HG03135 (cell line): ENCODE results near the gene TTC16.
"Not testable (repeated sequence)": the region's sequence is repeated elsewhere in the genome, so short reads cannot be mapped to it uniquely, and the experiment has no call there.

Experiments used
- ATAC-seq: cut with Tn5 transposase; IDR thresholded peaks from one replicate; pipeline ENCODE4 v1.9.1; 2021; ENCODE audit warnings: mild to moderate bottlenecking, moderate library complexity; ENCODE audit not compliant: unreplicated experiment

TTC16 gene

DNA sequence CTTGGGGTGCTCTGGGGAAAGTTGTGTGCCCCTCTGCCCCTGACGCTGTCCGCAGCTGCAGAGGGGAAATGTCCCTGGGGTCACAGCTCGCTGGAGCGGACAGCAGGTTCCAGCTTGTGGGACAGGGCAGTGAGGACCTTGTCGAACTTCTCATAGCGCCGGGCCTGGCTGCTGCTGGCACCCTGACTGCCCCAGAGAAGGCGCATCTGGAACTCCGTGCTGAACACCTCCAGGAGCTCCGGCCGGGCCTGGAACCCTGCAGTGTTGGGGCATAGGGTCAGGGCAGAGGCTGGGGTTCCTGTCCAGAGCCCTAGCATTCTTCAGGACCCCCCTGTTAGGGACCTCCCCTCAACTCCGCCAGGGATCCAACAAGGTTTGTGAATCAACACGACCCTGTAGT is 22.8 kb downstream of the TTC16 start:
- ATAC-seq = no peak

DNA sequence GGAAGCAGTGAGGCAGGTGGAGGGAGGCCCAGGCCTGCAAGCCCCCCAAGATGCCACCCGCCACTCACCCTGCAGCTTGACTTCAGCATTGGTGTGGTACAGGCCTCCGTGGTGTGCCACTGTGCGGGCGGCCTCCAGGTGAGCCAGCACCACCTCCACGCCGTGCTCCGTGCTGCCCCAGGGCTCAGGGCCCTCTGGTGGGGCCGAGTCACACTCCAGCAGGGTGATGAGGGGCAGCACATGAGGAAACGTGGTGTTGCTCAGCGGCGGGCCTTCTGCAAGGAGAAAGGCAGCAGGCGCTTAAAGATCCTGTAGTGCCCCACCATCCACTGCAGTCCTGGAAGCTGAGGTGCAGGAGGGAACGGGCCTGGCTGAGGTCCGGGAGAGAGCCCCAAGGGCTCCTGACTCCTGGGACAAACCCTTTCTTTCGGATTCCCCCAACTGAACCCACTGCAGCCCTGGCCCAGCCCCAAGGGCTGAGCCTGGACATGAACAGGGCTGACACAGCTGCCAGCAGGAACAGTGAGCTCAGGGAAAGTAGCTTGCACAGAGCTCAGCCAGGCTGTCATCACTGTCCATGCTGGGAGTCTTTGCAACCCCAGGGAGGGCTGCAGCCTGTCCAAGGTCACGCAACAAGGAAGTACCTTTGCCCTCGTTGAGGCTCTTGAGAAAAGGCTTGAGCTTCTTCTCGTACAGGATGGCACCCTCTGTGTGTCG is 23.9 kb downstream of the TTC16 start:
- ATAC-seq = no peak

DNA sequence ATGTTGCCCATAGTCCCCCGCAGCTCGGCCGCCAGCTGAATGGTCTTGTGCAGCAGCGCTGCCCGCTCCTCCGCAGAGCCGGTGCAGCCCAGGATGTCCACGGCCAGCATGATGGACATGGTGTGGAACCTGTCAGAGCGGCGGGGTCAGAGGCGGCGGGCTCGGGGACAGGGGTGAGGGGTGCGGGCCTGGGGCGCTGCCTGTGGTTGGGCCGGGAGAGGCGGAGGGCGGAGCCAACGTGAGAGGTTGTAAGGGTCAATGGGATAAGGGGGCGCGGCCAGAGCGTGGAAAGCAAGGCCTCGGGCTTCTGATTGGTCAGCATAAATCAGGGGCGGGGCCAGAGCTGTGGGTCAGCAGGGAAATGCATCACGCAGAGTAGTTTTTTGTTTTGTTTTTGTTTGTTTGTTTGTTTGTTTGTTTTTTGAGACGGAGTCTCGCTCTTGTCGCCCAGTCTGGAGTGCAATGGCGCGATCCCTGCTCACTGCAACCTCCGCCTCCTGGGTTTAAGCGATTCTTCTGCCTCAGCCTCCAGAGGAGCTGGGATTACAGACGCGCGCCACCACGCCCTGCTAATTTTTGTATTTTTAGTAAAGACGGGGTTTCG is 26.1 kb downstream of the TTC16 start:
- ATAC-seq = no peak

DNA sequence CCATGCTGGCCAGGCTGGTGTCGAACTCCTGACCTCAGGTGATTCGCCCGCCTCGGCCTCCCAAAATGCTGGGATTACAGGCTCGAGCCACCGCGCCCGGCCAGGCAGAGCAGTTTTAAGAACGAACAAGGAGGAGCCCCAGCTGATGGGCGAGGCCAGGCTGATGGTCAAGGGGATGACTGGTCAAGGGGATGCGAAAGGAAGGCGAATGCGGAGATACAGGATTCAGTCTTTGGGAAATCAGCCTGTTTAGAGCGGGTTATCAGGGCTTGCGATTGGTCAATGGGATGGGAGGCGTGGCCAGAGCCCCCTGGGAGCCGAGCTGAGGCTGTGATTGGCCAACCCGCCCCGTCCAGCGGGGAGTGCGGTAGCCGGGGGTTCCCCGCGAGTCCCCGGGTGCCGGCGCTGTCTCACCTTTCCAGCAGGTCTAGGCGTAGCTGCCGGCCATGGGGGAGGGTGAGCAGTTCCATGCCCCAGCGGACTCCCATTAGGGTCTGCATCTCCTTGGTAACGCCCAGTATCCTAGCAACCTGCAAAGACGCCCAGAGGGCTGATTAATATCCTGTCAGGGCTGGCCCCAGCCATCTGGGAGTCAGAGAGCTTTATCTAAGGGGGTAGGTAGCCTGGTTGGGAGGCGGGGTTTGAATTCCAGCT is 26.7 kb downstream of the TTC16 start:
- ATAC-seq = no peak

DNA sequence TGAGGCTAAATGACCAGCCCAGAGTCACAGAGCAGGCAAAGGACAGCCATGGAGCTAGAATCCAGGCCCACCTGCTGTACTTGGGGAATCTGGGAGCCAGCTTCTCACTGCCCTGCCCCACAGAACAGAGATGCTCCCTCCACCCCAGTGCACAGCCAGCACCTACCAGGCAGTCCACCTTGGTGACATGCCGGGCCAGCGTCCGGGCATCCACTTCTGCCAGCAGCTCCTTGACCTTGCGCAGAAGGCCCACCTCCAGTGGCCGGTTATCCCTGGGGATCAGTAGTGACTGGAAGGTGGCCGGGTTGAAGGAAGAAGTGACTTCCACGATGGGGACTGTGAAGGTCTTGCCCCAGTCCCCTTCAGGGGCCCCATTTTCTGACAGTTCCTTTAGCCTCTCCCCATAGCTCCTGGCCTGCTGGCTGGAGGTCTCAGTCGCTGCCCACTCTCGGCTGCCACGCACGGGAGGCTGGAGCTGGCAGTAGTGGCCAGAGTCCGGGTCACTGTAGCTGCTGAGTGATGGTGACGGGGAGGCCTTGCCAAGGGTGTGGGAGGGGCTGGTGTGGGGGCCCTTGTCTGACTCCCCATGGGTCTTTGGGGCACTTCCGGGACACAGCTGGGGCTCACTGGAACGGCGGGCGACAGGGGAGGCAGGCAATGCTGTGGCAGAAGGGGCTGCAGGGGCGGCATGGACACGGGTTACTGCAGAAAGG is 28.7 kb downstream of the TTC16 start:
- ATAC-seq = no peak

DNA sequence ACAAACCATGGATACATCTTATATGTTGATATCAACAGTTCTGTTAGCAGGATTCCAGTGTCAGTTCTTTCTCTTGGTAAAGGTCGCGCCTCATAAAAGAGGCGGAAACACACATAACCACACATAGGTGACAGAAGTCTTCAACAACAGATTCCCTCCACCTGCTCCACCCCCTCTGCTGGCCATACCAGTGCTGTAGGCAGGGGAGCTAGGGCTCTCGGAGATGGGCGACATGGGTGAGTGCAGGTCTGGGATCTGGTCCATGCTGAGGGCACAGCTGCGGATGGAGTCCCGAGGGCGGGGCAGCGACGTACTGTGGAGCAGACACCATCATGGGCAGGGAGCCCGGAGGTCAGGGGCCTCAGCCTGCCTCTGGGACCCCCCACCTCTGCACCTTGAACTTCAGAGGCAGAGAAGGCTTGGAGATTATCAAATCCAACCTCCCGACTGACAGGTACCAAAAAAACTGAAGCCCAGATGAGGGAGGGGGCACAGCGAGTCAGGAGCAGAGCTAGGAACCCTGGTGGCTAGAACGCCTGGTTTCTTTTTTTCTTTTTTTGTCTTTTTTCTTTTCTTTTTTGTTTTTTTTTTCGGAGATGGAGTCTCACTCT is 31.2 kb downstream of the TTC16 start:
- ATAC-seq = no peak

DNA sequence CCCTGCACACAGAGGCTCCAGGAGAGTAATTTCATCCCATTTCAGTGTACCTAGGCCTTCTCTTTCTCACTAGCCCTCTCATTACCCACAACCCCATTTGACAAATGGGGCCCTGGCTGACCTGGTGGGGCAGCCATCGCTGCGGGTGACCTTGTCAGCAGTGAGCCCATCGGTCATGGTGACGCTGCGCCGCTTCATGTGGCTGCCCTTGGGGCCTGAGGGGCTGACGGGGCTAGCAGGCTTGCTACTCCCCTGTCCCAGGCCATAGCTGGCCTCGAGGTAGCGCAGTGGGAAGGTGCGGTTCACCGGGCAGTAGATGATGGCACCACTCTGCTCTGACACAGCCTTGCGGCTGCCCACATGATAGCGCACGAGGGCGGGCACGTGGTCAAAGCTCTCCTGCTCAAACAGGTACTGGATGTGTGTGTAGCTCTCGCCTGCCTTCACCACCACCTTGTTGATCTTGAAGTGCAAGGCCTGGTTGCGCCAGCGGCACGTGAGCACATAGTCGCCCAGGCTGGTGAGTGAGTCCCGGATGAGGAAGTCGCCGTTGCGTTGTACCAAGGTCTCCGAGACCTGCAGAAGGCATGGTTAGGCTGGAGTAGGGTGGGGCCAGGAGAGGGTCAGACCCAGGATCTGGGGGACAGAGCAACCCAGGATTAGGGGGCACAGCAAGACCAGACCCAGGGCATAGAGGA is 33.4 kb downstream of the TTC16 start:
- ATAC-seq = no peak

DNA sequence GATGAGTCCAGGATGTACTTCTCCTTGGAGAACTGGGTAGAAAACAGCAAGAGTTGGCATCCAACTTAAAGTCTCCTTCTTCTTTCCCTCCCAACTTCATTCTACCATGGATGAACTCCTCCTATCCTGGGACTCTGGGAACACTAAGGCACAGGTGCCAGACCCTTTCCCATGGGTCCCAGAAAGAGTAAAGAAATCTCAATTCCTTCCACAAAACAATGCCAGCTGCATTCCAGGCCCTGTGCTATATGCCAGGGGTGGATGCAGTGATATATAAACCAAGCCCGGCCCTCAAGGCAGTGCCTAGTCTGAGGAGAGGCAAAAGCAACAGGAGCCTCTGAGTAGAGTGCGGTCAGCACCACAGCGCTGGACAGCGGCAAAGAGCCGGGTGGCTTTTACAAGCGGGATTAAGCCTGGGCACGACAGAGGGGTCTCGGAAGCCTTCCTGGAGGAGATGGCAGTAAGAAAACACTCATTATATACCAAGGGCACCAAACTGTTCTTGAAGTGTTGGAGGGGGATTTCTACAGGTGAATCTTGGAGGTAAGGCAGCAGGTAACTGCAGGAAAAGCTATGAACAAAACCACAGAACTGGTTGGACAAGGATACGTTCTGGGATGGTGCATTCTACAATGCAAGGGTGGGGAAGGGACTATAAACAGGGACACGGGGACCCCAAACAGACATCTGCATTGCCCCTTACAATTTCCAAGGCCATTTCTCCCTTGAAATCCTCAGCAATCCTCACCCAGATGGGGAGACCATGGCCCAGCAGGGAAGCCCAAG is 35.6 kb downstream of the TTC16 start:
- ATAC-seq = no peak

DNA sequence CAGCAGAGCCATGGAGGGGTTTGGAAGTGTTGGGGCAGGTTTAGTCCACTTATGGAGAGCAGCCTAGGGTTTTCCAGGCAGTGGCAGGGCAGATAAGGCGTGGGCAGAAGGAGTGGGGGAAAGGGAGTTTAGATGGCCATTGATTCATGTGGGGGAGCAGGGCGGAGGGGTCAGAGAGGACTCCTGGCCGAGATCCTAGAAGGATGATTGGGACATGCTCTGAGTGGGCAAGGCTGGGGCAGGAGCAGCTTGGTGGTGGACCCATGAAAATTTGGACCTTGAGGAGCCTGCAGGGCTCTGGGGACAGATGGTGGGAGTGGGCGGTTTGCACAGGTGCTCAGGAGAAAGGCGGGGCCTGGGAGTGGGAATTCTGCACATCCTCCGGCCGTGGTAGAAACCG is 37.3 kb downstream of the TTC16 start:
- no peak for ATAC-seq

DNA sequence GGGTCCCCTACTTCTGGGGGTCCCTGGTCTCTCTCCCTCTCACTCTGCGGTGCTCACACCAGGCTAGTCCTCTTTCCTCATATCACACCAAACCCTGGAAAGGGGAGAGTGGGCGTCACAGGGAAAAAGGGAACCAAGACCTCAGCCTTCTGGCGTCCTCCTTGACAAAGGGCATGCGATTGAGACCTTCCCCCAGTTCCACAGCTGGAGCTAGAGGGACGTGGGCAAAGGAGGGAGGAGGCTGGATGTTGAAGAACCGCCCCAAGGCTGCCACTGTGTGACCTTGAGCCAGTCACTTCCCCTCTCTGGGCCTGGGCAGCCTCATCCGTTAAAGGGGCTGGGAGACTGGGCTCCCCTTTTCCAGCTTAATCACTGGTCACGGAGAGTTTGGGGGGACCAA is 37.7 kb downstream of the TTC16 start:
- no peak for ATAC-seq

DNA sequence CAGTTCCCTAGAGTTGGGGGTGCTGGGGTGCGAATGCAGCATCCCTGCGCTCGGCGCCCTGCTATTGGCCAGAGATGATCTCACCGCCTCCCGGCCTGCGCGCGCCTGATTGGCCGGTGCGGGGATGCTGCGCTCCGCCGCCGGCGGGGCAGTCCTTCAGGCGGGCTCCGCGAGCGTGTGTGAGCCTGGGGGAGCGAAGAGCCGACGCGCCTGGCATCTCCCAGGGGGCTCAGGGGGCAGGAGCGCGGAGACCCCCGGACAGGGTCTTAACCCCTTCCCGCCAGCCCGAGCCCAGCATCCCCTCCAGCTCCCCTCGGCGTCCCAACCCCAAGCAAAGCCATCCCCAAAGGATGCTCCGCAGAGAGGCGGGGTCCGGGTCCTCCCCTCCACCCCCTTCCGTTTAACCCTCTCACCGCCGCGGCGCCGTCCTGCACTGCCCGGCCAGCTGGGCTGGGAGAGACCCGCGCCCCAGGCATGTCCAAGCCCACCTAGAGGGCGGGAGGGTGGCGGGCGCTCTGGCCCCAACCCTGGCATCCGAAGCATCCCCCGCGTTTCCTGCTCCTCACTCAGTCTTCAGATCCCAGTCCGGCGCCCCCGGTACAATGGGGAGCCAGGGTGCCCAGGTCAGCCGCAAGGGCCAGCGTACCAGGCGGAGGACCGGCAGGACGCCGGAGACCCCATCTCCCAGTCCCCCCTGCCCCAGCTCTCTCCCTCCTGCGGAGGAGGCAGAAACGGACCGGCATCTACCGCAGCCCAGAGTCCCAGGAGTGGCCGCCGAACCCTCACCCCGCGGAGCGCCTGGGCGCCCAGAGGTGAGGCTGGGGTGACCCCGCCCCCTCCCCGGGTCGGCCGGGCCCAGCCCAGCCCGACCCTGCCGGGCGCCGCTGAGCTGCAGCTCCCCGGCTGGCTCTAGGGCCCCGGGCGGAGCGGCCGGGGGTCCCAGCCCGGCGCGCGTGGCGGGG is 38.5 kb downstream of the TTC16 start:
- no peak for ATAC-seq

DNA sequence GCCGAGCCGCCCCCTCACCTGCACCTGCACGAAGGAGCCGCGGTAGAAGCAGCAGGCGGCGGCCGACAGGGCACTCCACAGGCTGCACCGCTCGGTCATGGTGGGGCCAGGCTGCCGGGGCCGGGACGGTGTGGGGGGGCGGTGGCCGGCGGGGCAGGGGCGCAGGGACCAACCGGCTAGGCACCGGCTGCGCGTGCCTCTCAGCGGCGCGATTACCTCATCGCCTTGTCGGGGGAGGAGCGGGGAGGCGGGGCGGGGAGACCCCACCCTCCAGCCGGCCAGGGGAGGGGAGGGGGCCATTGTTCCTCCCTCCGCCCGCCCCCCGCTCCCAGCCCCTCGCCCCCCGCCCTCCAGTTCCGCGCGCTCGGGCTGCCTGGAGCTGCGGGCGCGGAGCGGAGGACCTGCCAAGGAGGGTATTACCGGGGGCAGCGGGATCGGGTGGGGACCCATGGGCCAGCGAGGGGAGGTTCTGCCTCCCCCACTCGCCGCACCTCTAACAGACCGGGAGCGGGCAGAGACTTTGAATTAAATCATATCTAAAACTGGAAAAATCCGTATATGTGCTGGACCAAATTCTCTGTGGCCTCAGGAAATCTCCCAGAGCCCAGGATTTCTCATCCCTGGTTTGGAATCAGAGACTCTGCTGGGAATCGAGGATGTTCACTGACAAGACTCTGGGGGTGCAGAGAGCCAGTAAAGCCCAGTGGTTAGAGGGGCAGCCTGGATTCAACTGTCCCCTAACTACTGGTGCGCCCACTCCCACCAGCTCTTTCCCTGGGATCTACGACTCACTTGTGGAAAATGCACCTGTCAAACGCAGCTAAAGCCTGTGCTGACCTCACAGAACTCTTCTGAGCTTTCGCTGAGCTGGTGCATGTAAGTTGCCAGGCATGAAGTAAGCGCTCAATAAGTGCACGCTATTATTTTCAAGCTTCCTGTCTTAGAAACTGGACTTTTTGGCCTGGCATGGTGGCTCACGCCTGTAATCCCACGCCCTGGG is 39.5 kb downstream of the TTC16 start:
- no peak for ATAC-seq

DNA sequence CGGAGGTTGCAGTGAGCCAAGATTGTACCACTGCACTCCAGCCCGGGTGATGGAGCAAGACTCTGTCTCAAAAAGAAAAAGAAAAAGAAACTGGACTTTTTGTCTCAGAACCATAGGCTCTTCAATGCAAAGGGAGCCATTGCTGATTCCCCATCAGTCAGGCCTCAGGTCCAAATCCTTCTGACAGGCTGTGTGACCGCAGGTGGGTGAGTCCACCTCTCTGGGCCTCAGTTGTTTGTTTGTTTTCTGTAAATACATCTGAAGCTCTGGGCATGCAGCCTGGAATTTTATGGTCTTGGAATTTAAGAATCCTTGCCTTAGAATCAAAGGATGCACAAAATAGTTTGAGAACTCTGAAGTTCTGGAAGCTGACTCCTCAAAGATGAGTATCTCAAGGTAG is 40.4 kb downstream of the TTC16 start:
- no peak for ATAC-seq

DNA sequence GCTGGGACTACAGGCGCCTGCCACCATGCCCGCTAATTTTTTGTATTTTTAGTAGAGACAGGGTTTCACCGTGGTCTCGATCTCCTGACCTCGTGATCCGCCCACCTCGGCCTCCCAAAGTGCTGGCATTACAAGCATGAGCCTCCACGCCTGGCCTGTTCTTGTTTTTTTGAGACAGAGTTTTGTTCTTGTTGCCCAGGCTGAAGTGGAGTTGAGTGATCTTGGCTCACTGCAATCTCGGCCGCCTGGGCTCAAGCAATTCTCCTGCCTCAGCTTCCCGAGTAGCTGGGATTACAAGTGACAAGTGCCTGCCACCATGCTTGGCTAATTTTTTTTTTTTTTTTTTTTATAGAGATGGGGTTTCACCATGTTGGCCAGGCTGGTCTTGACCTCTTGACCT is 40.9 kb downstream of the TTC16 start:
- not testable (repeated sequence) for ATAC-seq

DNA sequence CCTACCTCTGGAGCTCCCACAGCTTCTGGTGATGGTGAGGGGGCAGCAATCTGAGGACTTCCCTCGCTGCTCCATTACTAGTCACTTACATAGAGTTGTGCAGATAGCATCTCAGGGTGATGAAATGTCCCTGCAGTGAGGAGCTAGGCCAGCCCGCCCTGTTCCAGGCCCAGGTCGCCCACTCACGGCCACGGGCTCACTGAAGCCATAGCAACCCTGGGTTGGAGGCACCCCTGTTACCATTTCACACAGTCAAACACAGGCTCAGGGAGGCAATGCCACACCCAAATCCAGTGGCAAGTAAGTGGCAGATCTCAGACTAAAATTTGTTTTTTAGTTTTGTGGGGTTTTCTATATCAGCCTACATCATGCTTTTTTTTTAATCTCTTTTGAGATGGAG is 43.0 kb downstream of the TTC16 start:
- ATAC-seq = no peak

DNA sequence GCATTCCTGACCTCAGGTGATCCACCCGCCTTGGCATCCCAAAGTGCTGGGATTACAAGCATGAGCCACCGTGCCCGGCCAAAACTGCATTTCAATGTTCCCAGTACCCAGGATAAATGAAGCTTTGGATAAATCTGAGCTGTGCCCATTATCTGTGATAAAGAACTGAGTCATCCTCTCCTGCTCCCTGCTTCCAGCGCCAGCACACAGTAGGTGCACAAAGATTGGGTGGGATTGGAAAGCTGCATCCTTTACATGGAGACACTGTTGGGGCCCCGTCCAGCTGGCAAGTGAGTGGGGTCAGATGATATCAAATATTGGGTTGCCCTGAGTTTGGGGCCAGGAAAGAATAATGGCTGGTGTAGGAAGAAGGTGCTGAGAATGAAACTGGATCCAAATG is 45.2 kb downstream of the TTC16 start:
- ATAC-seq = no peak

DNA sequence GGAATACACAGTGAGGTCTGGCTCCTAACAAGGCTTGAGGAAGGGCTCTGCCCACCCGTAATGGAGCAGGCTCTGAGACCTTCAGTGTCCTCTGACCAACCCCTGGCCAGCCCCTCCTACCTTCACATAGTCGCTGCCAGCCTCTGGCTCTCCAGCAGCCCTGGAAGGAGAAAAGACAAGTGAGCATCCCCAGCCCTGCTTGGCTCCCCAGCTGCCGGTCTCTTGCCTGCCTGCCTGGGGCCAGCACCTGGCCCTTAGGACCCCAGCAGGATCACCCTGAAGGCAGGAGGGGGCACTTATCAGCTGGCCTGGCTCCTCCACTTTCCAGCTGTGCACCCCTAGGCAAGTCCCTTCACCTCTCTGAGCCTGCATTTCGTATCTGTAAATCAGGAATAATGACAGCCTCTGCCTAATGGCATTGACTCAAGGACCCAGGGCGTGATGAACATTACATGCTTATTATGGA is 45.6 kb downstream of the TTC16 start:
- no peak for ATAC-seq
